ENCODE data around the gene ARMH3. TPM values are rescaled to one million over a fixed set of nuclear protein-coding genes. Genes with fewer than 3 reads are reported as not detected.

The ARMH3 gene
- total RNA-seq, 1 experiment from 2014 or later: 9.7 TPM

GRCh38 chr10:101968940-101969321, 87.0 kb downstream of the ARMH3 start:
- Histone ChIP-seq H3K79me2 (ENCODE audit: low read length) (no peaks in the 10 kb centered on the region), H4K20me1 (ENCODE audit: low read length) (no peaks in the 10 kb centered on the region), H3K9me2 (replicated peaks; ENCODE audit: low read length) (no peaks in the 10 kb centered on the region), H2AFZ (ENCODE audit: low read length) (no peak overlapping the region), H3K4me2 (ENCODE audit: low read length) (no peak overlapping the region), H3K4me1 (ENCODE audit: insufficient read depth, low read length) (peaks cover 15% of the 10 kb centered on the region), H3K27me3 (ENCODE audit: low read length) (no peaks in the 10 kb centered on the region), H3K4me3 (ENCODE audit: low read length) (no peak overlapping the region), H3K9me3 (ENCODE audit: low read length) (no peaks in the 10 kb centered on the region), H3K36me3 (ENCODE audit: low read depth, low read length) (peaks cover 9% of the 10 kb centered on the region; the same call in 1 of the 2 replicates), H3K9ac (ENCODE audit: low read length) (no peak overlapping the region), H3F3A (ENCODE audit: low read length, unreplicated experiment) (no peaks in the 10 kb centered on the region), H3K27ac (ENCODE audit: low read length) (no peak overlapping the region)
- no TSS peak for BruUV-seq (replicated peaks)
- DNase-seq (no peak), ATAC-seq (no peak)
- CTCF ChIA-PET: no interaction called here
- POLR2A ChIA-PET (ENCODE audit: unreplicated experiment): no interaction called here
- no peak for TF ChIP-seq CTCF (conservative IDR thresholded peaks at IDR 0.05; ENCODE audit: low read depth, low read length)
- TF ChIP-seq EZH2phosphoT487 (IDR thresholded peaks at IDR 0.05; ENCODE audit: borderline replicate concordance, low read length): no peak
- intact Hi-C loops (cut with micrococcal nuclease): loop anchor here (5.0 kb wide), 1 partner anchor 72 kb away; no protein-coding TSS in a partner anchor

DNA sequence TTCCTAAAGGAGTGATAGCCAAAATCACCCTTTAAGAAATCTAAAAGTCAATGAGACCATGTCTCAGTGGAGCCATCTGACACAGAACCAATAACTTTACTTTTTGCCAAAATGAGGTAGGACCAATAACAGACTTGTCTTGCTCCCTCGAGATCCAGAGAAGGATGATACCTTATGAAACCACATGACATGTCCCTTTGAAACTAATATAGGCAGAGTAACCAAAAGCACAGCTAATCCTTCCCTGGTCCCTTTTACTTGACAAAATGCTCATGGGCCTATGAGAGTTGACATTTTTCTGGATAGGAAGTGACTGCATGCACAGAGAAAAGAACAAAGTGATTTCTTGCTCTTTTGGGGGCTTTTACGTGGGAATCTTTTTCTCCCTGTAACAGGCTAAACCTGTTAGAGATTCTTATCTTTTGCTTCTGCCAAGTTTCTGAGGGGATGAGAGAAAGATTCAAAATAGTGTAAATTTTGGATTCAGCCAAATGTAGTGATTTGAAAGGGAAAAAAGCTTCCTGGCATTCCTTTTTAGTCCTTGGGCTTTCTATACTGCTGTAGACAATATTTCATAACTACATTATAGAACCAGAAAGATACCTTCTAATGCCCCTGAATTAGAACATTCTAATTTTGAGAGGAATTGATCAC, 87.6 kb downstream of the ARMH3 start:
- Histone ChIP-seq H3K36me3 (ENCODE audit: low read depth, low read length) (peaks cover 9% of the 10 kb centered on the region; the same call in 1 of the 2 replicates), H3K27me3 (ENCODE audit: low read length) (no peaks in the 10 kb centered on the region), H3K27ac (ENCODE audit: low read length) (no peak overlapping the region), H3K9ac (ENCODE audit: low read length) (no peak overlapping the region), H3K79me2 (ENCODE audit: low read length) (no peaks in the 10 kb centered on the region), H3K4me3 (ENCODE audit: low read length) (no peak overlapping the region), H3K4me2 (ENCODE audit: low read length) (no peak overlapping the region), H3K9me2 (replicated peaks; ENCODE audit: low read length) (no peaks in the 10 kb centered on the region), H4K20me1 (ENCODE audit: low read length) (no peaks in the 10 kb centered on the region), H3F3A (ENCODE audit: low read length, unreplicated experiment) (no peaks in the 10 kb centered on the region), H3K4me1 (ENCODE audit: insufficient read depth, low read length) (peaks cover 15% of the 10 kb centered on the region), H3K9me3 (ENCODE audit: low read length) (no peaks in the 10 kb centered on the region), H2AFZ (ENCODE audit: low read length) (no peak overlapping the region)
- intact Hi-C loops (cut with micrococcal nuclease): loop anchor here (5.0 kb wide), 1 partner anchor 71 kb away; no protein-coding TSS in a partner anchor
- DNase-seq (no peak), ATAC-seq (no peak)
- CTCF ChIA-PET: no interaction called here
- POLR2A ChIA-PET (ENCODE audit: unreplicated experiment): no interaction called here
- TF ChIP-seq CTCF (conservative IDR thresholded peaks at IDR 0.05; ENCODE audit: low read depth, low read length) (no peak), EZH2phosphoT487 (IDR thresholded peaks at IDR 0.05; ENCODE audit: borderline replicate concordance, low read length) (no peak), EZH2 (IDR thresholded peaks at IDR 0.05; ENCODE audit: low read length, unreplicated experiment) (no peak)
- no TSS peak for BruUV-seq (replicated peaks)

- Histone ChIP-seq H3K4me2 (ENCODE audit: low read length) (no peak overlapping the region), H3K27me3 (ENCODE audit: low read length) (no peaks in the 10 kb centered on the region), H4K20me1 (ENCODE audit: low read length) (no peaks in the 10 kb centered on the region), H3K4me1 (ENCODE audit: insufficient read depth, low read length) (peaks cover 15% of the 10 kb centered on the region), H3K27ac (ENCODE audit: low read length) (no peak overlapping the region), H3K36me3 (ENCODE audit: low read depth, low read length) (peaks cover 9% of the 10 kb centered on the region; the same call in 1 of the 2 replicates), H2AFZ (ENCODE audit: low read length) (no peak overlapping the region), H3K79me2 (ENCODE audit: low read length) (no peaks in the 10 kb centered on the region), H3K9me3 (ENCODE audit: low read length) (no peaks in the 10 kb centered on the region), H3F3A (ENCODE audit: low read length, unreplicated experiment) (no peaks in the 10 kb centered on the region), H3K9ac (ENCODE audit: low read length) (no peak overlapping the region), H3K4me3 (ENCODE audit: low read length) (no peak overlapping the region), H3K9me2 (replicated peaks; ENCODE audit: low read length) (no peaks in the 10 kb centered on the region)
- peak; percentile 64 for DNase-seq
- TF ChIP-seq EZH2 (IDR thresholded peaks at IDR 0.05; ENCODE audit: low read length, unreplicated experiment): no peak
- no peak for TF ChIP-seq CTCF (conservative IDR thresholded peaks at IDR 0.05; ENCODE audit: low read depth, low read length)
- ChIA-PET POLR2A (ENCODE audit: unreplicated experiment) (no interaction called here), CTCF (no interaction called here)
- intact Hi-C loops (cut with micrococcal nuclease): loop anchor here (5.0 kb wide), 1 partner anchor 70 kb away; no protein-coding TSS in a partner anchor
- no TSS peak for BruUV-seq (replicated peaks)
- peak; percentile 95 for ATAC-seq
These were observed 88.3 kb downstream of the ARMH3 start for GRCh38 chr10:101967713-101968112.

Data from PC-3 (cell line).